GM18498 (cell line): Measurements from ENCODE around the gene SHROOM4.
A peak's percentile ranks its signal among the peaks of the same experiment; 100 is the strongest.

Experiments
- ATAC-seq: cut with Tn5 transposase; IDR thresholded peaks from one replicate; pipeline ENCODE4 v1.9.1; 2021; ENCODE audit warnings: mild to moderate bottlenecking, moderate library complexity; ENCODE audit not compliant: unreplicated experiment

SHROOM4 gene

GRCh38 chrX:50626432-50626831 lies 187.6 kb downstream of the SHROOM4 start:
- no peak for ATAC-seq

GRCh38 chrX:50622751-50623150 lies 191.2 kb downstream of the SHROOM4 start:
- ATAC-seq, result no peak

GRCh38 chrX:50618788-50619558 lies 195.0 kb downstream of the SHROOM4 start:
- no peak for ATAC-seq

- no peak for ATAC-seq
Measured at GRCh38 chrX:50617183-50617582, 196.8 kb downstream of the SHROOM4 start.

GRCh38 chrX:50615570-50616158 lies 198.3 kb downstream of the SHROOM4 start:
- ATAC-seq, result no peak

- ATAC-seq, result no peak
Measured at GRCh38 chrX:50614460-50614859, 199.5 kb downstream of the SHROOM4 start.

- ATAC-seq, result no peak
Measured at GRCh38 chrX:50613846-50614245, 200.1 kb downstream of the SHROOM4 start.

- ATAC-seq, result no peak
Measured at GRCh38 chrX:50609796-50610195, 204.2 kb downstream of the SHROOM4 start.

- no peak for ATAC-seq
Measured at GRCh38 chrX:50606300-50606950, 207.6 kb downstream of the SHROOM4 start.

GRCh38 chrX:50596056-50596455 lies 217.9 kb downstream of the SHROOM4 start:
- no peak for ATAC-seq

- no peak for ATAC-seq
Measured at GRCh38 chrX:50594788-50595187, 219.2 kb downstream of the SHROOM4 start.

GRCh38 chrX:50586980-50587379 lies 227.0 kb downstream of the SHROOM4 start:
- ATAC-seq, result no peak

- no peak for ATAC-seq
Measured at GRCh38 chrX:50586407-50586806, 227.6 kb downstream of the SHROOM4 start.

GRCh38 chrX:50581405-50581804 lies 232.6 kb downstream of the SHROOM4 start:
- no peak for ATAC-seq

- peak; percentile 76 for ATAC-seq
Measured at GRCh38 chrX:50579955-50580354, 234.0 kb downstream of the SHROOM4 start.

- ATAC-seq, result no peak
Measured at GRCh38 chrX:50577326-50577725, 236.7 kb downstream of the SHROOM4 start.

- no peak for ATAC-seq
Measured at GRCh38 chrX:50567636-50568035, 246.4 kb downstream of the SHROOM4 start.

- ATAC-seq, result no peak
Measured at GRCh38 chrX:50565718-50566117, 248.3 kb downstream of the SHROOM4 start.
